Measurements from ENCODE around the gene COL4A2.

DNA sequence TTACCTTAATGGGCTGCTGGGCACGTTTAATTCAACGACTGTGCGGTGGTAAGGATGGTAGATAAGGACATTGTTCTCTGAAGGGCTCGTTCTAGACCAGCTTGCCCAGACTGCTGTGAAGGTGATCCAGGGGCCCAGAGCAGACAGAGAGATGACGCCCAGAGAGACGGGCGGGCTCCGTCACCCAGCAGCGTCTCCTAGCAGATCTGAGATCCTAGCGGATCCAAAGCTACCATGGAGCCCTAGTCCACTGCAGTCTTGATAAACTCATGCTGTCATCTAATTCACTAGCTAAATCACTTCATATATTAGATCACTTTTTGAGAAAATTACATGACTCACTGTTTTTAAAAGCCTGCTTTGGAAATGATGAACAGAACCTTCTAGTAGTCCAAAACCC lies 21.5 kb downstream of the COL4A2 start:
- no peak for TF ChIP-seq CTCF (IDR thresholded peaks at IDR 0.05)
- TF ChIP-seq POLR2A (IDR thresholded peaks at IDR 0.05), result no peak

Measured in vagina (tissue), 2 donors.